ENCODE data around the gene MAGEL2. TPM values are rescaled to one million over a fixed set of nuclear protein-coding genes. Genes with fewer than 3 reads are reported as not detected.

Gene MAGEL2
- polyA plus RNA-seq, 1 of the 3 experiments (the other 2 are of a cell fraction), result 0.03 TPM

GRCh38 chr15:23690015-23690414, 42.3 kb upstream of the MAGEL2 start:
- H3F3A ChIP-seq (replicated peaks; ENCODE audit: insufficient read depth), result no peaks in the 10 kb centered on the region
- POLR2A ChIA-PET, result no interaction called here
- CTCF ChIA-PET, result no interaction called here

DNA sequence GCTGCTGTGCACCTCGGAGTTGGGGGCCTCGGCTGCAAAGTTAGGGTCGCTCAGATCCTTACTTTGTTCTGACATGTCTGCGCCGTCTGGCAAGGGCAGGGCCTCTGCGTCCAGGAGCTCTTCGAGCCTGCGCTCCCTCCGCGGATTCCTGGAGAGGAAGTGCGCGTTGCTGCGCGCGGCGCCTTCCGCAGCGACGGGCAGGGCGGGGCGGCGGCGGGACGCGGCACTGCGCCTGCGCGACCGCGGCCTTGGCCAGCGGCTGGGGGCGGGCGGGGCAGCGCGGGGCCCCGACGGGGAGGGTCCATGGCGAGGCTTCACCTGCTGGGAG, 39.4 kb upstream of the MAGEL2 start, which contains the start of gene NDN:
NDN (minus strand) TSS at position 163 of the 328 bp plus-strand sequence; CDS start at position 75, 88 bp downstream.
- Histone ChIP-seq H3K79me2 (ENCODE audit: insufficient read depth) (no peaks in the 10 kb centered on the region), H3K4me2 (peak within 1 kb of the TSS; percentile 52; the same call in 1 of the 2 replicates), H3K36me3 (replicated peaks in 1 of 2; ENCODE audit: control insufficient read depth in 1 of 2, insufficient read depth in 2 of 2, low read length in 1 of 2) (no peaks in the 10 kb centered on the region), H3K4me3 (ENCODE audit: low read depth in 2 of 2, low read length in 1 of 2) (peak within 1 kb of the TSS; percentile 39 to 55; a peak in 3 of 4 replicates), H3K9me2 (no peaks in the 10 kb centered on the region), H3F3A (replicated peaks; ENCODE audit: insufficient read depth) (no peaks in the 10 kb centered on the region), H4K20me1 (ENCODE audit: insufficient read depth) (no peaks in the 10 kb centered on the region), H2AFZ (ENCODE audit: low read depth) (no peak within 1 kb of the TSS), H3K9me3 (no peaks in the 10 kb centered on the region), H3K4me1 (ENCODE audit: control insufficient read depth in 1 of 2, insufficient read depth in 2 of 2, low read depth in 1 of 2, low read length in 1 of 2) (no peaks in the 10 kb centered on the region), H3K27ac (ENCODE audit: low read depth in 2 of 2, low read length in 1 of 2) (no peak within 1 kb of the TSS), H3K9ac (no peak within 1 kb of the TSS), H3K27me3 (ENCODE audit: insufficient read depth) (no peaks in the 10 kb centered on the region)
- 0% methylated on average over 1 of the region's 38 CpGs for WGBS (ENCODE audit: low lambda C conversion rate)
- peak; percentile 43 for DNase-seq
- peak; percentile 29; the same call in 1 of the 2 replicates for TF ChIP-seq MAX (IDR thresholded peaks at IDR 0.05; ENCODE audit: low read depth)
- TF ChIP-seq PBX3 (IDR thresholded peaks at IDR 0.05), result no peak
- peak; percentile 40 for TF ChIP-seq GABPA (IDR thresholded peaks at IDR 0.05; ENCODE audit: low read depth)
- ChIA-PET POLR2A (no interaction called here), CTCF (no interaction called here)

More at GRCh38 chr15:23690015-23690414, 42.3 kb upstream of the MAGEL2 start:
- Histone ChIP-seq H3K36me3 (replicated peaks in 1 of 2; ENCODE audit: control insufficient read depth in 1 of 2, insufficient read depth in 2 of 2, low read length in 1 of 2) (no peaks in the 10 kb centered on the region), H3K4me1 (ENCODE audit: control insufficient read depth in 1 of 2, insufficient read depth in 2 of 2, low read depth in 1 of 2, low read length in 1 of 2) (no peaks in the 10 kb centered on the region), H3K27me3 (ENCODE audit: insufficient read depth) (no peaks in the 10 kb centered on the region), H3K4me3 (ENCODE audit: low read depth in 2 of 2, low read length in 1 of 2) (no peak overlapping the region), H3K9me2 (no peaks in the 10 kb centered on the region), H3K27ac (ENCODE audit: low read depth in 2 of 2, low read length in 1 of 2) (no peak overlapping the region), H3K79me2 (ENCODE audit: insufficient read depth) (no peaks in the 10 kb centered on the region), H3K9ac (no peak overlapping the region), H3K4me2 (no peak overlapping the region), H2AFZ (ENCODE audit: low read depth) (no peak overlapping the region), H3K9me3 (no peaks in the 10 kb centered on the region), H4K20me1 (ENCODE audit: insufficient read depth) (no peaks in the 10 kb centered on the region)
- no peak for TF ChIP-seq MAX (IDR thresholded peaks at IDR 0.05; ENCODE audit: low read depth)
- TF ChIP-seq, protein P1, sequence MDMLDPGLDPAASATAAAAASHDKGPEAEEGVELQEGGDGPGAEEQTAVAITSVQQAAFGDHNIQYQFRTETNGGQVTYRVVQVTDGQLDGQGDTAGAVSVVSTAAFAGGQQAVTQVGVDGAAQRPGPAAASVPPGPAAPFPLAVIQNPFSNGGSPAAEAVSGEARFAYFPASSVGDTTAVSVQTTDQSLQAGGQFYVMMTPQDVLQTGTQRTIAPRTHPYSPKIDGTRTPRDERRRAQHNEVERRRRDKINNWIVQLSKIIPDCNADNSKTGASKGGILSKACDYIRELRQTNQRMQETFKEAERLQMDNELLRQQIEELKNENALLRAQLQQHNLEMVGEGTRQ (IDR thresholded peaks at IDR 0.05; ENCODE audit: borderline replicate concordance, low read depth, low read length), result no peak
- no peak for TF ChIP-seq NFIC (IDR thresholded peaks at IDR 0.05; ENCODE audit: borderline replicate concordance)
- no peak for TF ChIP-seq RXRA (IDR thresholded peaks at IDR 0.05; ENCODE audit: borderline replicate concordance, low read depth)
- no peak for TF ChIP-seq TCF12 (IDR thresholded peaks at IDR 0.05)
- no peak for TF ChIP-seq EZH2phosphoT487 (IDR thresholded peaks at IDR 0.05; ENCODE audit: borderline replicate concordance, low read depth)
- TF ChIP-seq FOXM1 (IDR thresholded peaks at IDR 0.05; ENCODE audit: low read depth), result no peak
- no peak for TF ChIP-seq USF1 (IDR thresholded peaks at IDR 0.05; ENCODE audit: borderline replicate concordance, low read depth)
- TF ChIP-seq SMC3 (IDR thresholded peaks at IDR 0.05; ENCODE audit: low read depth, low read length), result no peak
- TF ChIP-seq ELF1 (IDR thresholded peaks at IDR 0.05), result no peak
- no peak for TF ChIP-seq FOSL2 (IDR thresholded peaks at IDR 0.05; ENCODE audit: borderline replicate concordance, low read depth)
- no peak for TF ChIP-seq GABPA (IDR thresholded peaks at IDR 0.05; ENCODE audit: low read depth)
- TF ChIP-seq, protein P2, sequence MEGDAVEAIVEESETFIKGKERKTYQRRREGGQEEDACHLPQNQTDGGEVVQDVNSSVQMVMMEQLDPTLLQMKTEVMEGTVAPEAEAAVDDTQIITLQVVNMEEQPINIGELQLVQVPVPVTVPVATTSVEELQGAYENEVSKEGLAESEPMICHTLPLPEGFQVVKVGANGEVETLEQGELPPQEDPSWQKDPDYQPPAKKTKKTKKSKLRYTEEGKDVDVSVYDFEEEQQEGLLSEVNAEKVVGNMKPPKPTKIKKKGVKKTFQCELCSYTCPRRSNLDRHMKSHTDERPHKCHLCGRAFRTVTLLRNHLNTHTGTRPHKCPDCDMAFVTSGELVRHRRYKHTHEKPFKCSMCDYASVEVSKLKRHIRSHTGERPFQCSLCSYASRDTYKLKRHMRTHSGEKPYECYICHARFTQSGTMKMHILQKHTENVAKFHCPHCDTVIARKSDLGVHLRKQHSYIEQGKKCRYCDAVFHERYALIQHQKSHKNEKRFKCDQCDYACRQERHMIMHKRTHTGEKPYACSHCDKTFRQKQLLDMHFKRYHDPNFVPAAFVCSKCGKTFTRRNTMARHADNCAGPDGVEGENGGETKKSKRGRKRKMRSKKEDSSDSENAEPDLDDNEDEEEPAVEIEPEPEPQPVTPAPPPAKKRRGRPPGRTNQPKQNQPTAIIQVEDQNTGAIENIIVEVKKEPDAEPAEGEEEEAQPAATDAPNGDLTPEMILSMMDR (IDR thresholded peaks at IDR 0.05), result no peak
- TF ChIP-seq RCOR1 (IDR thresholded peaks at IDR 0.05; ENCODE audit: low read length), result no peak
- TF ChIP-seq NRF1 (IDR thresholded peaks at IDR 0.05; ENCODE audit: low read depth, low read length), result no peak
- TF ChIP-seq MXI1 (IDR thresholded peaks at IDR 0.05; ENCODE audit: low read depth, low read length), result no peak
- 4% methylated on average over 4 of the region's 4 CpGs for WGBS (ENCODE audit: low lambda C conversion rate)
- no peak for DNase-seq
